GM04503 (cell line): Measurements from ENCODE around the gene USP17L5.
"Not testable (repeated sequence)": the region's sequence is repeated elsewhere in the genome, so short reads cannot be mapped to it uniquely, and the experiment has no call there.

Experiments used
- DNase-seq: peaks from one replicate; pipeline ENCODE4 v3.0.0-alpha.2; 2012; ENCODE audit warnings: low read depth

The USP17L5 gene

GRCh38 chr4:9339103-9339502, at the start of gene USP17L5:
Gene USP17L5, plus strand, starts transcription at chr4:9339403. Its CDS starts 0 bp downstream, at chr4:9339403.
- not testable (repeated sequence) for DNase-seq

- DNase-seq, result not testable (repeated sequence)
Observed at GRCh38 chr4:9324191-9324590, 15.0 kb upstream of the USP17L5 start.

- DNase-seq, result not testable (repeated sequence)
Observed at GRCh38 chr4:9324865-9325264, 14.3 kb upstream of the USP17L5 start, which contains the start of gene USP17L24. Gene USP17L24, plus strand, starts transcription at chr4:9325165. Its CDS starts 0 bp downstream, at chr4:9325165.

- not testable (repeated sequence) for DNase-seq
Observed at GRCh38 chr4:9329611-9330010, 9.6 kb upstream of the USP17L5 start, which contains the start of gene USP17L25. Gene USP17L25, plus strand, starts transcription at chr4:9329911. Its CDS starts 0 bp downstream, at chr4:9329911.

GRCh38 chr4:9334358-9334757, 4.8 kb upstream of the USP17L5 start, which contains the start of gene USP17L26:
Gene USP17L26, plus strand, starts transcription at chr4:9334658. Its CDS starts 0 bp downstream, at chr4:9334658.
- not testable (repeated sequence) for DNase-seq

DNA sequence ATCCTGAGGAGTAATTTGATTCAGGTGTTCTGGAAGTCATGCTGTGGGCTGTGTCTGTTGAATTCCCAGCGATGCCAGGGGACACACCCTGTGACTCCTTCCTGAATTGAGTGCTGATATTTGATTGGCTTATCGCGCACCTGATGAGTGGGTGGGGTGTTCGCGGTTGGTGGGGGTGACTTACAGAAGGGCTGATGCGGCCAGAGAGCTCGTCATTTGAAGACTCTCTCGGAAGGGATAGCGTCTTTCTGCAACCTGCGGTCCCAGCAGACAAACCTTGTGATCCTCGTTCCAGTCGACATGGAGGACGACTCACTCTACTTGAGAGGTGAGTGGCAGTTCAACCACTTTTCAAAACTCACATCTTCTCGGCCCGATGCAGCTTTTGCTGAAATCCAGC, 4.6 kb downstream of the USP17L5 start, which contains the start of gene USP17L27:
Gene USP17L27, plus strand, starts transcription at position 301 of the 400 bp plus-strand sequence. Its CDS starts 0 bp downstream, at position 301.
- DNase-seq, result not testable (repeated sequence)

DNA sequence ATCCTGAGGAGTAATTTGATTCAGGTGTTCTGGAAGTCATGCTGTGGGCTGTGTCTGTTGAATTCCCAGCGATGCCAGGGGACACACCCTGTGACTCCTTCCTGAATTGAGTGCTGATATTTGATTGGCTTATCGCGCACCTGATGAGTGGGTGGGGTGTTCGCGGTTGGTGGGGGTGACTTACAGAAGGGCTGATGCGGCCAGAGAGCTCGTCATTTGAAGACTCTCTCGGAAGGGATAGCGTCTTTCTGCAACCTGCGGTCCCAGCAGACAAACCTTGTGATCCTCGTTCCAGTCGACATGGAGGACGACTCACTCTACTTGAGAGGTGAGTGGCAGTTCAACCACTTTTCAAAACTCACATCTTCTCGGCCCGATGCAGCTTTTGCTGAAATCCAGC, 9.4 kb downstream of the USP17L5 start, which contains the start of gene USP17L28:
Gene USP17L28, plus strand, starts transcription at position 301 of the 400 bp plus-strand sequence. Its CDS starts 0 bp downstream, at position 301.
- DNase-seq, result not testable (repeated sequence)

DNA sequence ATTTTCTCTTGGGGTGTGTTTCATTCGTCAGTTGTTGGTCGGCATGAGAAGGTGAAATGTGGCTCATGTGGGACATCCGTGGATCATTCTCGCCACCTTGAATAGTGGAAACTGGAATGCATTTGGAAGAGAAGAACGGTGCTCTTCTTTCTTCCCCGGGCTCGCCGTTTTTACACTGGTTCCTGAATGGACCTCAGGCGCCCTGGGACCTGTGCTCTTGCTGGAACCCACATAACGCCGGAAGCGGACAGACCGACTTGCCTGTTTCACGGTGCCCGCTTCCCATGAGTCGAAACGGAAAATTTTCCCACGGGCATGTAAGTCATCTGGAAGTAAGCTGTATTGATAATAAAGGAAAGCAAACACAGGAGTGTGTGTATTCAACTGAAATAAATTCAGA, 11.7 kb downstream of the USP17L5 start:
- DNase-seq, result not testable (repeated sequence)

GRCh38 chr4:9353338-9353737, 14.1 kb downstream of the USP17L5 start, which contains the start of gene USP17L29:
Gene USP17L29, plus strand, starts transcription at chr4:9353638. Its CDS starts 0 bp downstream, at chr4:9353638.
- DNase-seq, result not testable (repeated sequence)

GRCh38 chr4:9362829-9363228, 23.6 kb downstream of the USP17L5 start, which contains the start of gene USP17L30:
Gene USP17L30, plus strand, starts transcription at chr4:9363129. Its CDS starts 0 bp downstream, at chr4:9363129.
- DNase-seq, result not testable (repeated sequence)

- not testable (repeated sequence) for DNase-seq
Observed at GRCh38 chr4:9379881-9380280, 40.7 kb downstream of the USP17L5 start.

GRCh38 chr4:9381012-9381534, 41.9 kb downstream of the USP17L5 start:
- DNase-seq, result not testable (repeated sequence)

GRCh38 chr4:9384126-9384525, 44.9 kb downstream of the USP17L5 start:
- DNase-seq, result no peak

GRCh38 chr4:9389001-9389400, 49.8 kb downstream of the USP17L5 start:
- not testable (repeated sequence) for DNase-seq
